ENCODE results near the gene CEACAM19. TPM values are rescaled to one million over a fixed set of nuclear protein-coding genes. Genes with fewer than 3 reads are reported as not detected.

CEACAM19 gene
- polyA plus RNA-seq, 4 donors: 4.3 to 53.0 (median 21.6) TPM

- Histone ChIP-seq H3K36me3 (ENCODE audit: control insufficient read depth in 3 of 3, insufficient read depth in 2 of 3, low read depth in 1 of 3, low read length in 3 of 3) (peaks cover 0 to 13% (median 0%) of the 10 kb centered on the region in 3 donors), H3K9me3 (ENCODE audit: control insufficient read depth in 2 of 2, insufficient read depth in 1 of 2, low read depth in 1 of 2, low read length in 1 of 2) (no peaks in the 10 kb centered on the region), H3K27ac (ENCODE audit: low read depth in 1 of 3, low read length in 2 of 3) (peak overlapping the region in 1 of 3 donors; percentile 0), H3K27me3 (ENCODE audit: control insufficient read depth in 3 of 3, insufficient read depth in 3 of 3, low read length in 3 of 3) (no peaks in the 10 kb centered on the region), H3K4me1 (ENCODE audit: control insufficient read depth in 3 of 3, insufficient read depth in 2 of 3, low read depth in 1 of 3, low read length in 2 of 3) (peaks cover 0 to 60% (median 4%) of the 10 kb centered on the region in 3 donors), H3K4me3 (ENCODE audit: low read depth in 1 of 3, low read length in 3 of 3) (no peak overlapping the region)
- WGBS, 3 donors: 90 to 95% (median 93%) methylated on average over 9 of the region's 9 CpGs
- DNase-seq (no peak), FAIRE-seq (no peak)
Observed at GRCh38 chr19:44641501-44642265, 29.6 kb upstream of the CEACAM19 start.

- FAIRE-seq: no peak
- no peaks in the 10 kb centered on the region for H3K27me3 ChIP-seq (ENCODE audit: control insufficient read depth in 3 of 3, insufficient read depth in 3 of 3, low read length in 3 of 3)
- whole genome bisulfite sequencing, 3 donors: 17 to 33% (median 24%) methylated on average over 1 of the region's 1 CpG
- H3K4me3 ChIP-seq (ENCODE audit: low read depth in 1 of 3, low read length in 3 of 3): no peak overlapping the region
- peaks cover 0 to 18% (median 0%) of the 10 kb centered on the region in 3 donors for H3K36me3 ChIP-seq (ENCODE audit: control insufficient read depth in 3 of 3, insufficient read depth in 2 of 3, low read depth in 1 of 3, low read length in 3 of 3)
- H3K9me3 ChIP-seq (ENCODE audit: control insufficient read depth in 2 of 2, insufficient read depth in 1 of 2, low read depth in 1 of 2, low read length in 1 of 2): no peaks in the 10 kb centered on the region
- peak overlapping the region in 1 of 3 donors; percentile 0 for H3K27ac ChIP-seq (ENCODE audit: low read depth in 1 of 3, low read length in 2 of 3)
- H3K4me1 ChIP-seq (ENCODE audit: control insufficient read depth in 3 of 3, insufficient read depth in 2 of 3, low read depth in 1 of 3, low read length in 2 of 3): peaks cover 0 to 57% (median 4%) of the 10 kb centered on the region in 3 donors
- DNase-seq: no peak
Observed at GRCh38 chr19:44642377-44642776, 28.9 kb upstream of the CEACAM19 start.

GRCh38 chr19:44643605-44644401 is 27.5 kb upstream of the CEACAM19 start, which contains the start of gene PVR:
PVR (plus strand) TSS chr19:44643910; CDS start chr19:44644097, 187 bp downstream.
- WGBS, 3 donors: 1% methylated on average over 61 to 70 of the region's 70 CpGs
- H3K9me3 ChIP-seq (ENCODE audit: control insufficient read depth in 2 of 2, insufficient read depth in 1 of 2, low read depth in 1 of 2, low read length in 1 of 2): no peaks in the 10 kb centered on the region
- peaks cover 0 to 30% (median 0%) of the 10 kb centered on the region in 3 donors for H3K36me3 ChIP-seq (ENCODE audit: control insufficient read depth in 3 of 3, insufficient read depth in 2 of 3, low read depth in 1 of 3, low read length in 3 of 3)
- H3K4me1 ChIP-seq (ENCODE audit: control insufficient read depth in 3 of 3, insufficient read depth in 2 of 3, low read depth in 1 of 3, low read length in 2 of 3): peaks cover 0 to 52% (median 0%) of the 10 kb centered on the region in 3 donors
- peak within 1 kb of the TSS; percentile 75 to 94 (median 88) for H3K4me3 ChIP-seq (ENCODE audit: low read depth in 1 of 3, low read length in 3 of 3)
- peak within 1 kb of the TSS; percentile 73 to 97 (median 88) for H3K27ac ChIP-seq (ENCODE audit: low read depth in 1 of 3, low read length in 2 of 3)
- no peaks in the 10 kb centered on the region for H3K27me3 ChIP-seq (ENCODE audit: control insufficient read depth in 3 of 3, insufficient read depth in 3 of 3, low read length in 3 of 3)
- no peak for FAIRE-seq
- peak; percentile 78 to 92 for DNase-seq

- Histone ChIP-seq H3K4me3 (ENCODE audit: low read depth in 1 of 3, low read length in 3 of 3) (peak overlapping the region; percentile 75 to 94 (median 88)), H3K27me3 (ENCODE audit: control insufficient read depth in 3 of 3, insufficient read depth in 3 of 3, low read length in 3 of 3) (no peaks in the 10 kb centered on the region), H3K9me3 (ENCODE audit: control insufficient read depth in 2 of 2, insufficient read depth in 1 of 2, low read depth in 1 of 2, low read length in 1 of 2) (no peaks in the 10 kb centered on the region), H3K4me1 (ENCODE audit: control insufficient read depth in 3 of 3, insufficient read depth in 2 of 3, low read depth in 1 of 3, low read length in 2 of 3) (peaks cover 0 to 51% (median 0%) of the 10 kb centered on the region in 3 donors), H3K27ac (ENCODE audit: low read depth in 1 of 3, low read length in 2 of 3) (peak overlapping the region; percentile 73 to 97 (median 88)), H3K36me3 (ENCODE audit: control insufficient read depth in 3 of 3, insufficient read depth in 2 of 3, low read depth in 1 of 3, low read length in 3 of 3) (peaks cover under 1 to 37% (median 1%) of the 10 kb centered on the region in 3 donors)
- FAIRE-seq (no peak), DNase-seq (peak; percentile 36 to 86)
- WGBS, 3 donors: 3 to 12% (median 6%) methylated on average over 13 of the region's 13 CpGs
Observed at GRCh38 chr19:44644402-44645016, 26.8 kb upstream of the CEACAM19 start.

DNA sequence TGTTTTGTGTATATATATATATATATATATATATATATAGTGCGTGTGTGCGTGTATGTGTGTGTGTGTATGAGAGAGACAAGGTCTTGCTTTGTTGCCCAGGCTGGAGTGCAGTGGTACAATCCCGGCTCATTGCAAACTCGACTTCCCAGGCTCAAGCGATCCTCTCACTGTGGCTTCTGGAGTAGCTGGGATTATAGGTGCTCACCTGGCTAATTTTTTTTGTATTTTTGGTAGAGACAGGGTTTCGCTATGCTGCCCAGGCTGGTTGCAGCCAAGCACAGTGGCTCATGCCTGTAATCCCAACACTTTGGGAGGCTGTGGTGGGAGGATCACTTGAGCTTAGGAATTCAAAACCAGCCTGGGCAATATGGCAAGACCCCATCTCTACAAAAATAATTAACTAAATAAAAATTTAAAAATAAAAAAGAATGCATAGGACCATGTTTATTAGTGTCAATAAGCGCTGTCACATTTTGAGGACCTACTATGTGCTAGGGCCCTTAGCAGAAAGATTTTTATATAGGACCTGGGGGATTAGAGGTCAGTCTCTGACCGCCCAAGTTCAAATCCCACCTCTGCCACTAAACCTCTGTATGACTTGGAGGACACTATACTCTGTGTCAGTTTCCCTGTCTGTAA is 25.8 kb upstream of the CEACAM19 start:
- Histone ChIP-seq H3K9me3 (ENCODE audit: control insufficient read depth in 2 of 2, insufficient read depth in 1 of 2, low read depth in 1 of 2, low read length in 1 of 2) (no peaks in the 10 kb centered on the region), H3K36me3 (ENCODE audit: control insufficient read depth in 3 of 3, insufficient read depth in 2 of 3, low read depth in 1 of 3, low read length in 3 of 3) (peaks cover 2 to 47% (median 6%) of the 10 kb centered on the region in 3 donors), H3K4me1 (ENCODE audit: control insufficient read depth in 3 of 3, insufficient read depth in 2 of 3, low read depth in 1 of 3, low read length in 2 of 3) (peaks cover 0 to 41% (median 0%) of the 10 kb centered on the region in 3 donors), H3K27me3 (ENCODE audit: control insufficient read depth in 3 of 3, insufficient read depth in 3 of 3, low read length in 3 of 3) (no peaks in the 10 kb centered on the region), H3K27ac (ENCODE audit: low read depth in 1 of 3, low read length in 2 of 3) (peak overlapping the region in 1 of 3 donors; percentile 68), H3K4me3 (ENCODE audit: low read depth in 1 of 3, low read length in 3 of 3) (peak overlapping the region in 2 of 3 donors; percentile 22 to 50)
- peak in 1 of 2 donors; percentile 54 for DNase-seq
- no peak for FAIRE-seq
- 56 to 78% (median 71%) methylated on average over 8 of the region's 8 CpGs for WGBS, 3 donors

GRCh38 chr19:44646049-44646416 is 25.2 kb upstream of the CEACAM19 start:
- peak overlapping the region in 1 of 3 donors; percentile 68 for H3K27ac ChIP-seq (ENCODE audit: low read depth in 1 of 3, low read length in 2 of 3)
- peaks cover 0 to 36% (median 0%) of the 10 kb centered on the region in 3 donors for H3K4me1 ChIP-seq (ENCODE audit: control insufficient read depth in 3 of 3, insufficient read depth in 2 of 3, low read depth in 1 of 3, low read length in 2 of 3)
- DNase-seq (no peak), FAIRE-seq (no peak)
- no peaks in the 10 kb centered on the region for H3K9me3 ChIP-seq (ENCODE audit: control insufficient read depth in 2 of 2, insufficient read depth in 1 of 2, low read depth in 1 of 2, low read length in 1 of 2)
- H3K36me3 ChIP-seq (ENCODE audit: control insufficient read depth in 3 of 3, insufficient read depth in 2 of 3, low read depth in 1 of 3, low read length in 3 of 3): peaks cover 2 to 52% (median 6%) of the 10 kb centered on the region in 3 donors
- peak overlapping the region in 2 of 3 donors; percentile 22 to 50 for H3K4me3 ChIP-seq (ENCODE audit: low read depth in 1 of 3, low read length in 3 of 3)
- WGBS, 3 donors: 80 to 87% (median 85%) methylated on average over 3 of the region's 3 CpGs
- no peaks in the 10 kb centered on the region for H3K27me3 ChIP-seq (ENCODE audit: control insufficient read depth in 3 of 3, insufficient read depth in 3 of 3, low read length in 3 of 3)

DNA sequence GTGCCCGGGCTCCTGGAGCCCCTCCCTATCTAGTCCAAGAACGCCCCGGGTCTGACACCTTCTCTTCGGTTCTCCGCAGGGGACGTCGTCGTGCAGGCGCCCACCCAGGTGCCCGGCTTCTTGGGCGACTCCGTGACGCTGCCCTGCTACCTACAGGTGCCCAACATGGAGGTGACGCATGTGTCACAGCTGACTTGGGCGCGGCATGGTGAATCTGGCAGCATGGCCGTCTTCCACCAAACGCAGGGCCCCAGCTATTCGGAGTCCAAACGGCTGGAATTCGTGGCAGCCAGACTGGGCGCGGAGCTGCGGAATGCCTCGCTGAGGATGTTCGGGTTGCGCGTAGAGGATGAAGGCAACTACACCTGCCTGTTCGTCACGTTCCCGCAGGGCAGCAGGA is 24.1 kb upstream of the CEACAM19 start:
- peaks cover 6 to 63% (median 11%) of the 10 kb centered on the region in 3 donors for H3K36me3 ChIP-seq (ENCODE audit: control insufficient read depth in 3 of 3, insufficient read depth in 2 of 3, low read depth in 1 of 3, low read length in 3 of 3)
- H3K27me3 ChIP-seq (ENCODE audit: control insufficient read depth in 3 of 3, insufficient read depth in 3 of 3, low read length in 3 of 3): no peaks in the 10 kb centered on the region
- peak overlapping the region in 1 of 3 donors; percentile 50 for H3K4me3 ChIP-seq (ENCODE audit: low read depth in 1 of 3, low read length in 3 of 3)
- peaks cover 0 to 29% (median 0%) of the 10 kb centered on the region in 3 donors for H3K4me1 ChIP-seq (ENCODE audit: control insufficient read depth in 3 of 3, insufficient read depth in 2 of 3, low read depth in 1 of 3, low read length in 2 of 3)
- peak overlapping the region in 1 of 3 donors; percentile 45 for H3K27ac ChIP-seq (ENCODE audit: low read depth in 1 of 3, low read length in 2 of 3)
- FAIRE-seq: no peak
- no peaks in the 10 kb centered on the region for H3K9me3 ChIP-seq (ENCODE audit: control insufficient read depth in 2 of 2, insufficient read depth in 1 of 2, low read depth in 1 of 2, low read length in 1 of 2)
- no peak for DNase-seq
- WGBS, 3 donors: 72 to 87% (median 81%) methylated on average over 29 to 31 of the region's 31 CpGs
